ENCODE measurements around the gene TRAPPC13.
"Not testable (repeated sequence)": the region's sequence is repeated elsewhere in the genome, so short reads cannot be mapped to it uniquely, and the experiment has no call there.

The TRAPPC13 gene

GRCh38 chr5:65624571-65625555 is at the start of gene TRAPPC13, which contains the start of gene SHLD3:
TRAPPC13 (plus strand) TSS chr5:65625027; CDS start chr5:65625061, 34 bp downstream.
SHLD3 (plus strand) TSS chr5:65625027; CDS start chr5:65629588, 4,561 bp downstream.
- Histone ChIP-seq H3K27me3 (ENCODE audit: insufficient read depth, insufficient read length) (no peaks in the 10 kb centered on the region), H3K9me3 (ENCODE audit: insufficient read depth, low read length) (no peaks in the 10 kb centered on the region), H3K4me3 (ENCODE audit: insufficient read length, low read depth) (peak within 1 kb of the TSS; percentile 87), H3K4me1 (ENCODE audit: insufficient read depth, insufficient read length) (no peaks in the 10 kb centered on the region), H3K9ac (ENCODE audit: insufficient read length, low read depth) (peak within 1 kb of the TSS; percentile 87), H3K36me3 (ENCODE audit: insufficient read depth, insufficient read length, low read length) (peaks cover 11% of the 10 kb centered on the region)
- DNase-seq (ENCODE audit: low read depth, low spot score) = peak; percentile 52
- TF ChIP-seq YY1 (IDR thresholded peaks at IDR 0.05; ENCODE audit: insufficient read depth, insufficient read length) = no peak
- TF ChIP-seq SUZ12 (IDR thresholded peaks at IDR 0.05; ENCODE audit: extremely low read depth, insufficient read depth, insufficient read length) = no peak
- no peak for TF ChIP-seq ZNF274 (IDR thresholded peaks at IDR 0.05; ENCODE audit: low read depth, low read length)

- Histone ChIP-seq H3K9ac (ENCODE audit: insufficient read length, low read depth) (no peak overlapping the region), H3K4me1 (ENCODE audit: insufficient read depth, insufficient read length) (no peaks in the 10 kb centered on the region), H3K9me3 (ENCODE audit: insufficient read depth, low read length) (no peaks in the 10 kb centered on the region), H3K4me3 (ENCODE audit: insufficient read length, low read depth) (no peak overlapping the region), H3K36me3 (ENCODE audit: insufficient read depth, insufficient read length, low read length) (peaks cover 40% of the 10 kb centered on the region), H3K27me3 (ENCODE audit: insufficient read depth, insufficient read length) (no peaks in the 10 kb centered on the region)
- no peak for TF ChIP-seq ZNF274 (IDR thresholded peaks at IDR 0.05; ENCODE audit: low read depth, low read length)
- TF ChIP-seq SUZ12 (IDR thresholded peaks at IDR 0.05; ENCODE audit: extremely low read depth, insufficient read depth, insufficient read length) = no peak
- DNase-seq (ENCODE audit: low read depth, low spot score) = no peak
These were observed 47.7 kb upstream of the TRAPPC13 start for GRCh38 chr5:65577141-65577540.

- Histone ChIP-seq H3K9me3 (ENCODE audit: insufficient read depth, low read length) (no peaks in the 10 kb centered on the region), H3K4me1 (ENCODE audit: insufficient read depth, insufficient read length) (no peaks in the 10 kb centered on the region), H3K9ac (ENCODE audit: insufficient read length, low read depth) (no peak overlapping the region), H3K27me3 (ENCODE audit: insufficient read depth, insufficient read length) (no peaks in the 10 kb centered on the region), H3K4me3 (ENCODE audit: insufficient read length, low read depth) (no peak overlapping the region), H3K36me3 (ENCODE audit: insufficient read depth, insufficient read length, low read length) (peaks cover 56% of the 10 kb centered on the region)
- TF ChIP-seq ZNF274 (IDR thresholded peaks at IDR 0.05; ENCODE audit: low read depth, low read length) (no peak), YY1 (IDR thresholded peaks at IDR 0.05; ENCODE audit: insufficient read depth, insufficient read length) (no peak), SUZ12 (IDR thresholded peaks at IDR 0.05; ENCODE audit: extremely low read depth, insufficient read depth, insufficient read length) (no peak)
- DNase-seq (ENCODE audit: low read depth, low spot score) = no peak
These were observed 36.1 kb upstream of the TRAPPC13 start for GRCh38 chr5:65588694-65589093.

GRCh38 chr5:65601761-65602160 is 23.1 kb upstream of the TRAPPC13 start:
- Histone ChIP-seq H3K36me3 (ENCODE audit: insufficient read depth, insufficient read length, low read length) (peaks cover 24% of the 10 kb centered on the region), H3K9me3 (ENCODE audit: insufficient read depth, low read length) (peaks cover 29% of the 10 kb centered on the region)
- not testable (repeated sequence) for H3K27me3 ChIP-seq (ENCODE audit: insufficient read depth, insufficient read length); H3K4me1 ChIP-seq (ENCODE audit: insufficient read depth, insufficient read length); H3K9ac ChIP-seq (ENCODE audit: insufficient read length, low read depth); H3K4me3 ChIP-seq (ENCODE audit: insufficient read length, low read depth); DNase-seq (ENCODE audit: low read depth, low spot score)

GRCh38 chr5:65611524-65611923 is 13.3 kb upstream of the TRAPPC13 start:
- H3K9me3 ChIP-seq (ENCODE audit: insufficient read depth, low read length) = no peaks in the 10 kb centered on the region
- no peak overlapping the region for H3K9ac ChIP-seq (ENCODE audit: insufficient read length, low read depth)
- no peak for TF ChIP-seq YY1 (IDR thresholded peaks at IDR 0.05; ENCODE audit: insufficient read depth, insufficient read length)
- no peak for TF ChIP-seq ZNF274 (IDR thresholded peaks at IDR 0.05; ENCODE audit: low read depth, low read length)
- no peak for TF ChIP-seq SUZ12 (IDR thresholded peaks at IDR 0.05; ENCODE audit: extremely low read depth, insufficient read depth, insufficient read length)
- no peak overlapping the region for H3K4me3 ChIP-seq (ENCODE audit: insufficient read length, low read depth)
- H3K27me3 ChIP-seq (ENCODE audit: insufficient read depth, insufficient read length) = no peaks in the 10 kb centered on the region
- H3K4me1 ChIP-seq (ENCODE audit: insufficient read depth, insufficient read length) = no peaks in the 10 kb centered on the region
- no peak for DNase-seq (ENCODE audit: low read depth, low spot score)
- peaks cover 28% of the 10 kb centered on the region for H3K36me3 ChIP-seq (ENCODE audit: insufficient read depth, insufficient read length, low read length)

GRCh38 chr5:65612298-65612907 is 12.4 kb upstream of the TRAPPC13 start:
- Histone ChIP-seq H3K27me3 (ENCODE audit: insufficient read depth, insufficient read length) (no peaks in the 10 kb centered on the region), H3K4me1 (ENCODE audit: insufficient read depth, insufficient read length) (no peaks in the 10 kb centered on the region), H3K9ac (ENCODE audit: insufficient read length, low read depth) (no peak overlapping the region), H3K36me3 (ENCODE audit: insufficient read depth, insufficient read length, low read length) (peaks cover 32% of the 10 kb centered on the region), H3K9me3 (ENCODE audit: insufficient read depth, low read length) (no peaks in the 10 kb centered on the region), H3K4me3 (ENCODE audit: insufficient read length, low read depth) (no peak overlapping the region)
- no peak for TF ChIP-seq SUZ12 (IDR thresholded peaks at IDR 0.05; ENCODE audit: extremely low read depth, insufficient read depth, insufficient read length)
- no peak for TF ChIP-seq YY1 (IDR thresholded peaks at IDR 0.05; ENCODE audit: insufficient read depth, insufficient read length)
- TF ChIP-seq ZNF274 (IDR thresholded peaks at IDR 0.05; ENCODE audit: low read depth, low read length) = no peak
- DNase-seq (ENCODE audit: low read depth, low spot score) = no peak

GRCh38 chr5:65620021-65620420 is 4.8 kb upstream of the TRAPPC13 start:
- no peak for DNase-seq (ENCODE audit: low read depth, low spot score)
- Histone ChIP-seq H3K4me3 (ENCODE audit: insufficient read length, low read depth) (no peak overlapping the region), H3K27me3 (ENCODE audit: insufficient read depth, insufficient read length) (no peaks in the 10 kb centered on the region), H3K9ac (ENCODE audit: insufficient read length, low read depth) (no peak overlapping the region), H3K4me1 (ENCODE audit: insufficient read depth, insufficient read length) (no peaks in the 10 kb centered on the region), H3K9me3 (ENCODE audit: insufficient read depth, low read length) (no peaks in the 10 kb centered on the region), H3K36me3 (ENCODE audit: insufficient read depth, insufficient read length, low read length) (peaks cover 17% of the 10 kb centered on the region)
- TF ChIP-seq ZNF274 (IDR thresholded peaks at IDR 0.05; ENCODE audit: low read depth, low read length) (no peak), YY1 (IDR thresholded peaks at IDR 0.05; ENCODE audit: insufficient read depth, insufficient read length) (no peak), SUZ12 (IDR thresholded peaks at IDR 0.05; ENCODE audit: extremely low read depth, insufficient read depth, insufficient read length) (no peak)

- not testable (repeated sequence) for H3K36me3 ChIP-seq (ENCODE audit: insufficient read depth, insufficient read length, low read length); H3K9me3 ChIP-seq (ENCODE audit: insufficient read depth, low read length); H3K9ac ChIP-seq (ENCODE audit: insufficient read length, low read depth); H3K4me3 ChIP-seq (ENCODE audit: insufficient read length, low read depth); DNase-seq (ENCODE audit: low read depth, low spot score); H3K4me1 ChIP-seq (ENCODE audit: insufficient read depth, insufficient read length); H3K27me3 ChIP-seq (ENCODE audit: insufficient read depth, insufficient read length)
These were observed 2.9 kb upstream of the TRAPPC13 start for GRCh38 chr5:65621961-65622360.
